Neuron (in vitro differentiated cells): ENCODE measurements around the gene RING1.

ENCODE experiments used
- H2AFZ ChIP-seq: one replicate; pipeline ENCODE4 v1.6.1; 2013; ENCODE audit warnings: low read depth, mild to moderate bottlenecking, inconsistent platforms, low read length, moderate library complexity
- H3K27me3 ChIP-seq: one replicate; pipeline ENCODE4 v1.6.1; 2013; ENCODE audit warnings: low read length; ENCODE audit not compliant: insufficient read depth
- H3K36me3 ChIP-seq: one replicate; pipeline ENCODE4 v1.6.1; 2013; ENCODE audit warnings: low read length; ENCODE audit not compliant: insufficient read depth
- H3K4me1 ChIP-seq: one replicate; pipeline ENCODE4 v1.6.1; 2013; ENCODE audit warnings: low read length; ENCODE audit not compliant: insufficient read depth
- H3K4me3 ChIP-seq: 2 replicates; pipeline ENCODE4 v1.5.1; 2013; ENCODE audit warnings: mild to moderate bottlenecking, low read length, moderate library complexity
- H3K9me3 ChIP-seq: one replicate; pipeline ENCODE4 v1.6.1; 2013; ENCODE audit warnings: low read length

RING1 gene

DNA sequence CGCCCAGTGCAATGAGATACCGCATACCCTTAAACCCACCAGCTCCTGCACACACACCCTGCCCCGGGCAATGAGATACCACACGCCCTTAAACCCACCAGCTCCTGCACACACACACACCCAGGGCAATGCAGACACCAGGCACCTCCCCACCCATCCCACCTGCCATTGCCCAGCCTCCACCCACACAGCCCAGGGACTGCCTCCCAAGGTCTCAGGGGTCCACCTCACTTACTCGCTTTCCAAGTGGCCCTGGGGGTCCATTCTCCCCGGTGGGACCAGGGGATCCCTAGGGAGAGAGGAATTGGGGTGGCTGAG lies 40.1 kb upstream of the RING1 start:
- H3K4me3 ChIP-seq: no peak overlapping the region
- H3K9me3 ChIP-seq: no peaks in the 10 kb centered on the region
- no peak overlapping the region for H2AFZ ChIP-seq
- no peaks in the 10 kb centered on the region for H3K4me1 ChIP-seq
- H3K36me3 ChIP-seq: no peaks in the 10 kb centered on the region
- no peaks in the 10 kb centered on the region for H3K27me3 ChIP-seq

DNA sequence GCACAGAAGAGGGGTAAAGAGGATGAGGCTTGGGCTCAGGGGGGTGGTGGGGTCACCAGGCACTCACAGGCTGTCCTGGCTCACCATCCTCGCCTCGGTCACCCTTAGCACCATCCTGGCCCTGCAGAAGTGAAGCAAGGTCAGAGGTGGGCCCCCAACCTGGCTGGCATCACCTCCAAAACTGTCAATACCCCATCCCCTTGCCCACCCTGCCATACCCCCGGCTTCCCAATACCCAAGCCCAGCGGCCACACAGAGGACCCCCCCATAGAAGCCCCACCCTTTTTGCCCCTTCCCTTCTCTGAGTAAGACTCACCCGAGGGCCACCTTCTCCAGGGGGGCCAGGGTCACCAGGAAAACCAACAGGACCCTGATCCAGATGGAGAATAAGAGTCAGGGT lies 39.7 kb upstream of the RING1 start:
- Histone ChIP-seq H3K36me3 (no peaks in the 10 kb centered on the region), H3K27me3 (no peaks in the 10 kb centered on the region)

DNA sequence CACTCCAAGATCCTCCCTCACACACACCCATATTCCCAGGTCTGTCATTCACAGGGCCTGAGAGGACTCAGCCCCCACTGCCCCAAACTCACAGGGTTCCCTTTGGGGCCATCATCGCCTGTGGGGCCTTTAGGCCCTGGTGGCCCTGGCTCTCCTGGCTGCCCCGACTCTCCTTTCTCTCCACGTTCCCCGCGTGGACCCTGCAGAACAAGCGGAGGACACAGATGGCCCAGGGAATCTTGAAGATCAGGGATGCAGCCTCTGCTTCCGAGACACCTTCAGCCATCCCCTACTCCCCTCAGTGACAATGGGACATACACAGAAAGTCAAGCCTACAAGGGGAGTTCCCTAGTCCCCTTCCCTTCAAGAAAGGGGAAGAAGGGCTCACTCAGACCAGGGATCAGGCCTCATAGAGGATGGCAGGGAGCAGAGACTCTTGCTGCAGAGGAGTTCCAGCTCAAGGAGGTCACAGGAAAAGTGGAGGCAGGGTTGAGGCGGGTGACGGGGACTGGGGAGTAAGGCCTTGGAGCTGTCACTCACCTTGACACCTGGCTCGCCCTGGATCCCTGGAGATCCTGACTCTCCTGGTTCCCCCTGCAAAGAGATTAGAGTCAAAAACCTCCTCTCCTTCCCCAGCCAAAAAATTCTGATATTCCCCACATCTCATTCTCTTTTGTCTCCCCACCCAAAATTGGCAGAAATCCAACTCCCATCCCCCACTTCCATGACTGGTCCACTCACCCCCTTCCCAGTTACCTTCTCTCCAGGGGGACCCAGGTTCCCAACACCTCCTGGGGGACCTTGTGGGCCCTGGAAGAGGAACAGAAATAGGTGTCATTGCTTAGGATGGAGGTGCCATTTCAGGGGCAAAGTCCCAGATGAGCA lies 38.8 kb upstream of the RING1 start:
- Histone ChIP-seq H3K4me1 (no peaks in the 10 kb centered on the region), H3K27me3 (no peaks in the 10 kb centered on the region), H2AFZ (no peak overlapping the region), H3K36me3 (no peaks in the 10 kb centered on the region), H3K9me3 (no peaks in the 10 kb centered on the region), H3K4me3 (no peak overlapping the region)

More for the DNA sequence above, 39.7 kb upstream of the RING1 start:
- Histone ChIP-seq H3K4me1 (no peaks in the 10 kb centered on the region), H3K9me3 (no peaks in the 10 kb centered on the region), H2AFZ (no peak overlapping the region), H3K4me3 (no peak overlapping the region)

DNA sequence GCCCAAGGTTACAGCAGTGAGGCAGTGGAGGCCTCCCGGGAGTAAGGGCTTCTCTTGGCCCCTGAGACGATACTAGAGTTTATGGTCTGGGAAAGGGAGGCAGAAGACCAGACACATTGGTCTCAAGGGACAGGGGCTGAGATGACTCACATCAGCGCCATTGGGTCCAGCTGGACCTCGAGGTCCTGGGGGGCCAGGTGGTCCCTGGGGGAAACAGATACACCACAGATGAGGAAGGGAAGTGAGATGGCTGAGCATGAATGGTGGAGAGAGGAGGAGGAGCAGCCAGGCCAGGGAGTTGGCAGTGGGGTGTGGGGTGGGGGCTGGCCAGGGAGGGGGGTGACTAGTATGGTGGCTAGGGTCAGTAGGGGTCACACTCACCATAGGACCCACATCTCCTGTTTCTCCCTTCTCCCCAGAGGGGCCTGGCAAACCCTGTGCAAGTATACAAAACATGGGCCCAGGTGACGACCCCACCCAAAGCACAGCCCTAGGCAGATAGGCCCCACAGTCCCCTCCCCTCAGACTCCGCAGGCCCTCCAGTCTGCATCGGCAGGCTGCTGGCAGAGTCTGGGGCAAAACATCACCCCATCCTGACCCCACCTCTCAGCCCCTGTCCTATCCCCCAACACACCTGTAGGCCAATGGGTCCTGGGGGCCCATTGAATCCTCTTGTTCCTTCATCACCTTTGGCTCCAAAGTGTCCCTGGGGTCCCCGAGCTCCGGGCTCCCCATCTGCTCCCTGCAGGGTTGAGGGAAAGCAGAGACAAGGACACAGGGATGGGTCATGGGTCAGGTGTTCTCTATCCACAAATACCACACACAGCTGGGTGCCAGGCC lies 37.9 kb upstream of the RING1 start:
- H3K27me3 ChIP-seq: no peaks in the 10 kb centered on the region
- H3K4me1 ChIP-seq: no peaks in the 10 kb centered on the region
- H3K9me3 ChIP-seq: no peaks in the 10 kb centered on the region
- no peak overlapping the region for H3K4me3 ChIP-seq
- H2AFZ ChIP-seq: no peak overlapping the region
- no peaks in the 10 kb centered on the region for H3K36me3 ChIP-seq

DNA sequence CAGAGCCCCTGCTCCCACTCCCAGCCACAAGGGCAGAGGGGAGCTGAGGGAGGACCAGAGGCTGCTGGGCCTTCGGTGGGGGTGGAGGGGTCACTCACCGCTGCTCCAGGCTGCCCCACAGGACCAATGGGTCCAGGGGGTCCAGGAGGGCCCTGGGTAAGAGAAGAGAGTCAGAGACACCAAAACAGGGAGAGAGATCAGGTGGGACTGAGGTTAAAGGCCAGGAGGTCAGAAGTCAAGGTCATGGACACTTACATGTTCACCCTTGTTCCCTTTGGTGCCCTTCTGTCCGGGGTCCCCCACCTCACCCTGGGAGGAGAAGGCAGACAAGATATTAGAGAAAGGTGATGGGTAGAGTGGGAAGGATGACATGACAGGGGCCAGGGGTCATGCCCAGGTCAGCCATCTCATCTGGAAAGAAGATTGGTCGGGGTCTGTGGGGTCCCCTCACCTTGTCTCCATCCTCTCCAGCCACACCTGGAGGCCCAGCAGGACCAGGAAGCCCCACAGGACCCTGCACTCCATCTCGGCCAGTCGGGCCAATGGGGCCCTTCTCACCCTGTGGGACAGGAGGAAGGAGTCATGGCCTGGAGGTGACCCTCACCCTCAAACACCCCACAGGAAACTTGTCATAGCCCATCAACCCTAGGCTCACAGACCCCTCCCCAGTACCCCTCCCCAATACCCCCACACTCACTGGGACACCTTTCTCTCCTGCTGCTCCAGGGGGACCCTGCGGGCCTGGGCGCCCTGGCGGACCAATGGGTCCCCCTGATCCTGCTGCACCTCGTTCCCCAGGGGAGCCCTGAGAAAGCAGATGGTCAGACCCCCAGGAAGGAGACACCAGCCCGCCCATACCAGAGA lies 37.1 kb upstream of the RING1 start:
- no peaks in the 10 kb centered on the region for H3K9me3 ChIP-seq
- no peak overlapping the region for H2AFZ ChIP-seq
- H3K4me1 ChIP-seq: no peaks in the 10 kb centered on the region
- H3K36me3 ChIP-seq: no peaks in the 10 kb centered on the region
- H3K27me3 ChIP-seq: no peaks in the 10 kb centered on the region
- H3K4me3 ChIP-seq: no peak overlapping the region

DNA sequence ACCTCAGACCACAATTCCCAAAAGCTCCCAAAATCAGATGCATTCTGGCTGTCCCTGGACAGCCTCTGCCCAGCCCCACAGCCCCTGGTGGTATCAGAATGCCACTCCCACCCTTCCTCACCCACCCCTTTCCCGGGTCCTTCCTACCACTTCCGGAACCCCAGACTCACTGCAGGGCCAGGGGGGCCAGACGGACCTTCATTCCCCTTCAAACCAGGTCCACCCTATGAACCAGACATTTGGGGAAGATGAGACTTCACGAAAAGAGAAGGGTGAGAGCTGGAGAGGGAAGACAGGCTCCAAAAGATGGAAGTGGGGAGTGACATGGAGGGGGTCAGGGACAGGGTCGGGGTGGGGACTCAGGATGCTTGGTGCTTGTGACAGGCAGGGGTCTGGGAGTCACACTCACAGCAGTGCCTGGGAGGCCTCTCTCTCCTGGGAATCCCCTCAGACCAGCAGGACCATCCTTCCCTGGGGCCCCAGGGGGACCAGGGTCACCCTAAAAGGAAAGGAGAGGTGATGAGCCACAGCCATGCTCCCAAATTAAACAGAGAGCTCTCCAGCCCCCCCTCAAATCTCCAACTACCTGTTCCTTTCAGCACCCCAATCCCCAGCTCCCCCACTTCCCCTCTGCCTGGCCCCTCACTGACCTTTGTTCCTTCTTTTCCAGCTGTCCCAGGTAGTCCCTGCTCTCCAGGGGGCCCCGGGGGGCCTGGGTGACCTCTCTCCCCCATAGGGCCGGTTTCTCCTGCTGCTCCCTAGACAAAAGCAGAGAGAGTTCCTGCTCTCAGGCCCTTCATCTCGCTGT lies 36.2 kb upstream of the RING1 start:
- no peak overlapping the region for H2AFZ ChIP-seq
- no peaks in the 10 kb centered on the region for H3K27me3 ChIP-seq
- H3K36me3 ChIP-seq: no peaks in the 10 kb centered on the region
- H3K4me1 ChIP-seq: no peaks in the 10 kb centered on the region
- no peak overlapping the region for H3K4me3 ChIP-seq
- H3K9me3 ChIP-seq: no peaks in the 10 kb centered on the region

DNA sequence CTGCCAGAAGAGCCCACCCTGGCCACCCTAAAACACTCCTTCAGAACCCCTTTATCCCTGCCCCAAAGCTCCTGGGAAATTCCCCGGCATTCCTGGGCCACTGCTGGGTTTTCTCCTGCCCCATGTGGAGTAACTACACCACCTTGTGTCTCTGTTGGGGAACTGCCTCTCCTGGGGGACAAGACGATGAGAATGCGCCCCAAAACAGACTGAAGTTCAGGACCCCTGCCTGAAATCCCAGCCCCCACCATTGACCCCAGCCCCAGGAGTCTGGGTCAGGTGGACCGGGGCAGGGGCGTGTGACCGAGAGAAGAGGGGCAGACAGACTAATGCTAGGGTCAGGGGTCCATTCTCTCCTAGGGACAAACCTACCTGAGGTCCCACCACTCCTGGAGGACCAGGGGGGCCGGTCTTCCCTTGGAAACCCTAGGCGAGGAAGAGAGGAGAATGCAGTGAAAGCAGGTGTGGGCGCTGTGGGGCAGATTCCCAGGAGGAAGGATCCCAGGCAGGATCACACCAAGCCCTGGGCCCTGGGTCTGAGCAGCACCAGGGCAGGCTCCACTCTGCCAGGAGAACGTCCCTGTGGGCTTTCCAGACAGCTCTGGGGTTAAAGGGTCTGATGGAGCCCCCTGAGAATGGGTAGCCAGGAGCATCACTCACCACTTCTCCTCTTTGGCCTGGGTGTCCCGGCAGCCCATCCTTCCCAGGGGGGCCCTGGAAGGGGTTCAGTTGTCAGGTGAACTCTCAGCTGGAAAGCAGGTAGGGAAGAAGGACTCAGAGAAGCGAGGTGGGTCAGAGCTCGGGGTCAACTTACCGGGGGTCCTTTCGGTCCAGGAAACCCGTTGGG lies 35.4 kb upstream of the RING1 start:
- Histone ChIP-seq H3K4me1 (no peaks in the 10 kb centered on the region), H3K4me3 (no peak overlapping the region), H2AFZ (no peak overlapping the region), H3K9me3 (no peaks in the 10 kb centered on the region), H3K36me3 (no peaks in the 10 kb centered on the region), H3K27me3 (no peaks in the 10 kb centered on the region)

DNA sequence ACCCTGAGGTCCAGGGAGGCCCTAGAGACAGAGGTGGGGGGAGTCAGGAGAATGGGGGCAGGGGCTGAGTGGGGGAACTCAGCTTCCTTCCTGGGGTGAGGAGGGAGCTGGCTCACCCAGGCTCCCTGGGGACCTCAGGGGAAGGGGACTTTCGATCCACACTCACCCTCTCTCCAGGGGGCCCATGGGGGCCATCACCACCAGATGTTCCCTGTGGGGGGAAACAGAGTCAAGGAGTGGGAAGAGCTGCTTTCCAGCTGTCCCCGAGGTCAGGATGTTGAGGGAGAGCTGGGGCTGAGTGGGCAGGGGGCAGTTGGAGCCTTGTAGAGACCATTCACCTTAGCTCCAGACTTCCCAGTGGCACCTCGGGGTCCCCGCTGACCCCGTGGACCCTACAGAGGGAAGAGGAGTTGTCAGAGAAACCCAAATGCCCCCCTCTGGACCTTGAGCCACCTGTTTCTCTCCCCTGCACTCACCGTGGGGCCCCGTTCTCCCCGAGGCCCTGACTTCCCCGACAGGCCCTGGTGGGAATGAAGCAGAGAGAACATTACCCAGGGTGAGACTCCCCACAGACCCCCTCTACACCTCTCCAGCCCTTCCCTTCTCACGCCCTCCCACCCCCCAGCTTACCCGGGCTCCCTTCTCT lies 34.6 kb upstream of the RING1 start:
- H3K4me1 ChIP-seq: no peaks in the 10 kb centered on the region

DNA sequence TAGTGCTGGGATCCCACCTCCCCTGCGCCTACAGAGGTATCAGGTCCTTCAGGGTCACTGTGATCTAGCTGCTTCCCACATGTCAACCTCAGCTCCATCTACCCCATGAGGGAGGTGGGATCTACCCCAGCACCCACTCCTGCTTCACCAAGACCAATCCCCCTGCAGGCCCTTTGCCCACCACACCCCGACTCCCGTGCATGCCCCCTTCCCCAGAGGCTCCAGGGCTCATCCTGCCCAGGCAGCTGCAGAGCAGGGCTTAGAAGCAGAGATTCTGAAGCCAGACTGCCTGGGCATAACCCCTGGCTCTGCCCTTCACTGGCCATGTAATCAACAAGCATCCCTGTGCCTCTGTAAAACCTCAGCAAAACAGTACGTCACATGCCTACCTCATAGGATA lies 33.5 kb upstream of the RING1 start:
- H3K4me1 ChIP-seq: no peaks in the 10 kb centered on the region
- no peaks in the 10 kb centered on the region for H3K27me3 ChIP-seq
- H3K9me3 ChIP-seq: no peaks in the 10 kb centered on the region

More for the DNA sequence above, 34.6 kb upstream of the RING1 start:
- H3K27me3 ChIP-seq: no peaks in the 10 kb centered on the region
- H3K9me3 ChIP-seq: no peaks in the 10 kb centered on the region
- H3K4me3 ChIP-seq: no peak overlapping the region
- H2AFZ ChIP-seq: no peak overlapping the region
- H3K36me3 ChIP-seq: no peaks in the 10 kb centered on the region

DNA sequence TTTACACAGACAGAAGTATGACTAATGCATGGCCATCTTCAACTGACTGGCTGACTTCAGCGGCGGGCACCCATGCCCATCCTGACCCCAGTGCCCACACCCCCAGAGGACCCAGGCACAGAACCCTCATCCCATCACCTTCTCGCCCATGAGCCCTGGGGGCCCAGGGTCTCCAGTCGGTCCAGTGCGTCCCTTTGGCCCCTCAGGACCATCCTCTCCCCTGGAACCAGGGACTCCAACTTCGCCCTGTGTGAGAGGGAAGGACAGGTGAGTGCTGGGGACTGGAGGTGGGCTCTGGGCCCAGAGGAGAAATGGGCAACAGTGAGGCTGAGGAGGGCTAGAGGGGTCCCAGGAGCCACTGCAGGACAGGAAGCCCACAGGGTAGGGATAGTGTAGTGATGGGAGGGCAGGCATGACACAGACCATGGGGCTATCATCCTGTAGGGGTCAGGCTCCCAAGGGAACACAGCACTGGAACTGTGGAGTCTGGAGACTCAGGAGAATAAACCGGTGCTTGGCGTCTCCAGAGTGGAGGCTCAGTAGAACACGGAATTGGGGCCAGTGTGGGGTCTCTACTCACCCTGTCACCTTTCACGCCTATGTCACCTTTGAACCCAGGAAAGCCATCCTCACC lies 32.7 kb upstream of the RING1 start:
- no peak overlapping the region for H2AFZ ChIP-seq
- no peaks in the 10 kb centered on the region for H3K9me3 ChIP-seq
- H3K4me3 ChIP-seq: no peak overlapping the region
- no peaks in the 10 kb centered on the region for H3K36me3 ChIP-seq
- H3K4me1 ChIP-seq: no peaks in the 10 kb centered on the region
- H3K27me3 ChIP-seq: no peaks in the 10 kb centered on the region

More for the DNA sequence above, 33.5 kb upstream of the RING1 start:
- no peak overlapping the region for H2AFZ ChIP-seq
- H3K36me3 ChIP-seq: no peaks in the 10 kb centered on the region
- H3K4me3 ChIP-seq: no peak overlapping the region

DNA sequence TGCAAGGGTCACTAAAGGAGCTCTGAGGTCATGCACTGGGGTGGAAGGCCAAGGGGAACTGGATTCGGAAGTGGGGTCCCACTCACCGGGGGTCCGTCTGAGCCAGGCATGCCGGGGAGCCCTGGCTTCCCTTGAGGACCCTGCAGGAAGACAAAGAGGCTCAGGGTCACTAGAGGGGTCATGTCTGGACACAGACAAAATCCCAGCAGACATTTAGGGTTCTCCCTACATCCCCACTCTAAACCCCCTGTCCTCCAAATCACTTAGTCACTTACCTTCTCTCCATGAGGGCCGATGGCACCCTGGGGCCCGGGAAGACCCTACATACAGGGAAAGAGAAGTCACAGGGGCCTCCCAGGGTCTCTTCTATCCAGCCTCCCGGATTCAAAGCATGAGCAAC lies 31.4 kb upstream of the RING1 start:
- no peaks in the 10 kb centered on the region for H3K36me3 ChIP-seq
- H3K4me3 ChIP-seq: no peak overlapping the region
- no peaks in the 10 kb centered on the region for H3K4me1 ChIP-seq
- H2AFZ ChIP-seq: no peak overlapping the region
- no peaks in the 10 kb centered on the region for H3K9me3 ChIP-seq
- H3K27me3 ChIP-seq: no peaks in the 10 kb centered on the region
